Epidermal melanocyte (primary cell): ENCODE data around the gene TAS2R13.

ENCODE experiments used
- DNase-seq: peaks from one replicate; pipeline ENCODE4 v3.0.0; 2011; ENCODE audit warnings: low spot score; ENCODE audit not compliant: insufficient read length

Gene TAS2R13

GRCh38 chr12:10873378-10873777, 36.0 kb downstream of the TAS2R13 start:
- DNase-seq: no peak

- no peak for DNase-seq
Measured at GRCh38 chr12:10867381-10867780, 42.0 kb downstream of the TAS2R13 start.

- DNase-seq: no peak
Measured at GRCh38 chr12:10863512-10864218, 45.7 kb downstream of the TAS2R13 start.

GRCh38 chr12:10861366-10861765, 48.0 kb downstream of the TAS2R13 start:
- DNase-seq: no peak
